Epithelial cell of esophagus (primary cell): ENCODE results near the gene CCDC30.

Experiments
- DNase-seq: peaks from one replicate; pipeline ENCODE4 v3.0.0; 2010; ENCODE audit warnings: low read depth
- H3K4me3 ChIP-seq: 2 replicates; pipeline ENCODE4 v1.5.1; 2011; ENCODE audit warnings: mild to moderate bottlenecking, low read length, control low read depth
- TF ChIP-seq, protein P1 (sequence below): IDR thresholded peaks from 2 replicates; pipeline ENCODE4 v1.5.1; 2011; ENCODE audit warnings: low read depth, mild to moderate bottlenecking, low read length, control low read depth, inconsistent platforms; ENCODE audit not compliant: insufficient read depth; ENCODE audit errors: missing control alignments

CCDC30 gene

DNA sequence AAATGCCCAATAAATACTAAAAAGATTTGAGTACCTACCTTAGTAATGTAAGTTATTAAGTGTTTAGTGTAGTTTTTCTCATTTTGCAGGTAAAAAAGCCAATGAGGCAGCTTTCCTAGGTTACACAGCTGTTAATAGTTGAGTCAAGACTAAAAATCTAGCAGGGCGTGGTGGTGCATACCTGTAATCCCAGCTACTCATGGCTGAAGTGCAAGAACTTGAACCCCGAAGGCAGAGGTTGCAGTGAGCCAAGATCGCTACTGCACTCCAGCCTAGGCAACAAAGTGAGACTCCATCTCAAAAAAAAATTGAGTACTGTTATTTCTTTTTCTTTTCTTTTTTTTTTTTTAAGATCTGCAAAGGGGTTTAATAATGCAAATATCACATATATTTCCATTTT, 226.8 kb downstream of the CCDC30 start:
- peak; percentile 64 for DNase-seq
- TF ChIP-seq, protein P1, sequence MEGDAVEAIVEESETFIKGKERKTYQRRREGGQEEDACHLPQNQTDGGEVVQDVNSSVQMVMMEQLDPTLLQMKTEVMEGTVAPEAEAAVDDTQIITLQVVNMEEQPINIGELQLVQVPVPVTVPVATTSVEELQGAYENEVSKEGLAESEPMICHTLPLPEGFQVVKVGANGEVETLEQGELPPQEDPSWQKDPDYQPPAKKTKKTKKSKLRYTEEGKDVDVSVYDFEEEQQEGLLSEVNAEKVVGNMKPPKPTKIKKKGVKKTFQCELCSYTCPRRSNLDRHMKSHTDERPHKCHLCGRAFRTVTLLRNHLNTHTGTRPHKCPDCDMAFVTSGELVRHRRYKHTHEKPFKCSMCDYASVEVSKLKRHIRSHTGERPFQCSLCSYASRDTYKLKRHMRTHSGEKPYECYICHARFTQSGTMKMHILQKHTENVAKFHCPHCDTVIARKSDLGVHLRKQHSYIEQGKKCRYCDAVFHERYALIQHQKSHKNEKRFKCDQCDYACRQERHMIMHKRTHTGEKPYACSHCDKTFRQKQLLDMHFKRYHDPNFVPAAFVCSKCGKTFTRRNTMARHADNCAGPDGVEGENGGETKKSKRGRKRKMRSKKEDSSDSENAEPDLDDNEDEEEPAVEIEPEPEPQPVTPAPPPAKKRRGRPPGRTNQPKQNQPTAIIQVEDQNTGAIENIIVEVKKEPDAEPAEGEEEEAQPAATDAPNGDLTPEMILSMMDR, result no peak
- no peak overlapping the region for H3K4me3 ChIP-seq

DNA sequence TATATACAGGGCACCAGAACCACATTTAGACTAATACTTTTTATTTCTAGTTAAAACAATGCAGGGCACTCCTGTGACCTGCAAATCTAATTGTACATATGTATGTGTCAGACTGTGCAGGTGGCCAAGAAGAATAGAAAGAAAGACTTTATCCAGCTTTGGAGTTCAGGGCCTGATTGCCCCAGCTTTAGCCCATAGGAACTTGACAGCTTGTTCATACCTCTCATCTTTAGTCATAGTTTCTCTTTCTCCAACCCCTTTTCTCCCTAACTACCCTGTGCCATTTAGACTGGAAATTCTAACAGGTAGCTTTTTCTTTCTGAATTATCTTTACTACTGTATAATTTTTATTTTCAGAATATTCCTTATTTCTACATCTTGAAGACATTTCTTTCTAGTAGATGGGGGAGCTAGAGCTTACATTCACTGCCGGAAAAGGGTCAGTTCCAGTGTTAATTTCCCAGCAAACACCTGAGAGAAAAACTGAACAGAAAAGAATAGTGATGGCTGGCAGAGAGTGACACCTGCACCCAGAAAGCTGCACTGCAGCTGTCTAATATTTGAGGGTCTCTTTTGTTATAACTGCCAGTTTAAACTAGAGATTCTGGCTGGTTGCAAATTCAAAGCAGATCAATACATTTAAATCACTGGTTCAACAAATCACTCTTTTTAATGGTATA, 227.5 kb downstream of the CCDC30 start:
- no peak overlapping the region for H3K4me3 ChIP-seq
- DNase-seq, result peak; percentile 38
- TF ChIP-seq, protein P1, result peak; percentile 20

DNA sequence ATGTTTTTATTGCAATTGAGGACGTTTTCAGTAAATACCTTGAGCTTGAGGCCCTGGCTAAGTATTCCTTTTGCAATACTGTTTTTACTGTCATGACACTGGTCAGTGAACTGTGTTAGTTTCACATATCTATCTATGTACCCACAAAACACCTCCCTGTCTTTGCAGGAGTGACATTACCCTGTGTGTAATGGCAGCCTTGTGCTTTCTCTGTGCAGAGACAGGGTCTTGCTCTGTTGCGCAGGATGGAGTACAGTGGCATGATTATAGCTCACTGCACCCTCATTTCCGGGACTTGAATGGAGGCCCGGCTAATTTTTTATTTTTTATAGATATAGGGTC, 228.0 kb downstream of the CCDC30 start:
- no peak for DNase-seq
- no peak overlapping the region for H3K4me3 ChIP-seq
- TF ChIP-seq, protein P1, result no peak

DNA sequence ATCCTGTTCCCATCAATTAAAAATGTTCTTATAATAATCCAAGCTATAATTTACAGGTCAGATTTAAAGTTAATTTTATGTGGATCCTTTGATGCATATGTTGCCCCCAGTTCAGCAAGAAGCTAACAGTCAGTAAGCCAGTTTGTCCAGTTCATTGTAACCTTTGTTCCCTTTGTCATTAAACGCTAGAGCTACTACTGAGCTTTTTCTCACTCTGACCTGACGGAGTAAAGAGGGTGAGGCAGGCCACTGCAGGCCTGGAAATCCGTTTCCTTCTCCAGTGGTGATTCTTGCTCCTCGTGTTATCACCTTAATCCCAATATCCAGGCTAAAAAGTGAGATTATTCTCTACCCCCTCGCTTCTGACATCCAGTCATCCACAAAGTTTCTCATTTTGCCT, 229.4 kb downstream of the CCDC30 start:
- H3K4me3 ChIP-seq, result no peak overlapping the region
- TF ChIP-seq, protein P1, result no peak
- DNase-seq, result peak; percentile 40

DNA sequence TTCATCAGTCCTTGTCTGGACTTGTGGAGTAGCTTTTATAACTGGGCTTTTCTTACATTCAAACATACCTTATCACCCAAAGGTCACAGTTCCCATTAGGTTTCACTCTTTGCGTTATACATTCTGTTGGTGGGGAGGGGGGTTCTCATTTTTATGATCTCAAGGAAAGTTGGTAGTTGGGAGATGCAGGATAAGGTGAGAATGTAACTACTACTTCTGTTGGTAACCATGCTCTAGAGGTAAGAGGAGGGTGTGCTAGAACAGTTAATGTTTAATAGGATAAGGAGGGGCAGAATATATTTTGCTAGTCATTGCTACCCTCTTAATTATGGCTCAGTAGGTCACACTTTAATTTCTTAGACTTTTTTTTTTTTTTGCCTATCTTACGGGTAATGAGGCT, 229.8 kb downstream of the CCDC30 start:
- no peak for DNase-seq
- TF ChIP-seq, protein P1, result no peak
- H3K4me3 ChIP-seq, result no peak overlapping the region

DNA sequence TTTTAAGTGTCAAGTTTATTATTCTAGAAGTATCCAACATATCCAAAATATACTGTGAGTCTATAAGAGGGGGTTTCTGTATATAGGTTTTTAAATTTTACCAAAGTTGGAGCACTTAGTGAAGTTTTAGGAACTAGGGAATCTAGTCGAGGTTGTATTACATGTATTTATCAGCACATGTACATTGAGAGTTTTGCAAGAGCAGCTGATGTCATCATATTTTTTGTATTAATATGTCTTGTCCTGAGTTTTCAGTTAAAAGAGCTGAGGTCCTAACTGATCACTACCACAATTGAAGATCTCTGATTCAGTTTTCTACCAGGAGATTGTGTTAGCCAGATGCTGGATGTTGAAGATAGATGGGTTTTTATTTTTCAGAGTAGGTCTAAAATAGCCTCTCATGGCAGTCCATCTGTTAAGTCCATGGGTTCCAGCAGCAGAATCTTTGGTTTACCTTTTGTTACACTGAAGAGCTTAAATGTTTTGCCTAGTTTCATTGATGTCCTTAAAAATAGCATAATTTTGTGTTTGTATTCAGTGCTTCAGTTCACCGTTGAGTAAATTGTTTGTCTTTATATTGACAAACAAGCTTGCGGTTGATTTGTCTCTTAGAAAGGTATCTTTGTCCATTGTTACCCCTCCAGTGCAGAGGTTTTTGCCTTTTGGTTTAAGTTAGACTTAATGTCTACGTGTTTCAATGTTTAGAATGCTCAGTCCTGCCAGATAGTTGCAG, 235.2 kb downstream of the CCDC30 start:
- no peak overlapping the region for H3K4me3 ChIP-seq
- TF ChIP-seq, protein P1, result no peak

More for the DNA sequence above, 235.2 kb downstream of the CCDC30 start:
- no peak for DNase-seq
